Tibial nerve (tissue), 4 donors: Measurements from ENCODE around the gene KIAA0232.

Experiments used
- EP300 ChIP-seq, 2 donors: sonication (generic); formaldehyde crosslinking; IDR thresholded peaks; one replicate each; pipeline ENCODE4 v1.6.1; 2017; ENCODE audit warnings: antibody characterized with exemption in 2 of 2, mild to moderate bottlenecking in 1 of 2
- POLR2A ChIP-seq, 2 donors: fragments of 450-650 bp; IDR thresholded peaks; one replicate each; pipeline ENCODE4 v1.6.1; 2017; ENCODE audit warnings: antibody characterized with exemption in 2 of 2, mild to moderate bottlenecking in 2 of 2, moderate library complexity in 2 of 2
- TF ChIP-seq, protein P1 (sequence below), 5 experiments: fragments of 200-600 bp in 3 of 5; fragments of 450-650 bp in 2 of 5; sonication (generic) in 3 of 5; IDR thresholded peaks; one replicate each; pipeline ENCODE4 v1.5.1; 2016 to 2019; ENCODE audit warnings: antibody characterized with exemption in 5 of 5, mild to moderate bottlenecking in 3 of 5, moderate library complexity in 2 of 5

DNA sequence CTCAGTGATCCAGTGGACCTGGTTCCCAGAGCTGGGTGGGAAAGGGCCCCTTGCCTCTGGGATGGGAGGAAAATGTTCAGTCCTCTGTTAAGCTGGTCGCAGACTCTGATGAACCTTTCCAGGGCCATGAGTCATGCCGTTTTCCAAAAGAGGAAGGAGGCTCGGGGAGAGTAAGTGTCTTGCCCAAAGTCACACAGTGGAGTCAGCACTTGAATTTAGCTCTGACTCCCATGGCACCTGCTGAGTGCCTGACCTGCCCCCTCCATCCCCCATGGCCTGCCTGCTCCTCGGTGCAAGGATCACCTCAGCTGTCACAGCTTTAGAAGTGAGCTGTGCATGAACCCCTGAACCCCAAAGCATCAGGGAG lies 14.0 kb upstream of the KIAA0232 start:
- TF ChIP-seq POLR2A (IDR thresholded peaks at IDR 0.05) (no peak), EP300 (IDR thresholded peaks at IDR 0.05) (no peak)
- TF ChIP-seq, protein P1, sequence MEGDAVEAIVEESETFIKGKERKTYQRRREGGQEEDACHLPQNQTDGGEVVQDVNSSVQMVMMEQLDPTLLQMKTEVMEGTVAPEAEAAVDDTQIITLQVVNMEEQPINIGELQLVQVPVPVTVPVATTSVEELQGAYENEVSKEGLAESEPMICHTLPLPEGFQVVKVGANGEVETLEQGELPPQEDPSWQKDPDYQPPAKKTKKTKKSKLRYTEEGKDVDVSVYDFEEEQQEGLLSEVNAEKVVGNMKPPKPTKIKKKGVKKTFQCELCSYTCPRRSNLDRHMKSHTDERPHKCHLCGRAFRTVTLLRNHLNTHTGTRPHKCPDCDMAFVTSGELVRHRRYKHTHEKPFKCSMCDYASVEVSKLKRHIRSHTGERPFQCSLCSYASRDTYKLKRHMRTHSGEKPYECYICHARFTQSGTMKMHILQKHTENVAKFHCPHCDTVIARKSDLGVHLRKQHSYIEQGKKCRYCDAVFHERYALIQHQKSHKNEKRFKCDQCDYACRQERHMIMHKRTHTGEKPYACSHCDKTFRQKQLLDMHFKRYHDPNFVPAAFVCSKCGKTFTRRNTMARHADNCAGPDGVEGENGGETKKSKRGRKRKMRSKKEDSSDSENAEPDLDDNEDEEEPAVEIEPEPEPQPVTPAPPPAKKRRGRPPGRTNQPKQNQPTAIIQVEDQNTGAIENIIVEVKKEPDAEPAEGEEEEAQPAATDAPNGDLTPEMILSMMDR (IDR thresholded peaks at IDR 0.05) = no peak
